Uterus (tissue), 2 donors: ENCODE results near the gene LPXN.

Experiments used
- POLR2A ChIP-seq, 2 donors: fragments of 450-650 bp; IDR thresholded peaks; one replicate each; pipeline ENCODE4 v1.6.1; 2016; ENCODE audit warnings: antibody characterized with exemption in 2 of 2, mild to moderate bottlenecking in 1 of 2, moderate library complexity in 1 of 2
- TF ChIP-seq, protein P1 (sequence below), 4 experiments: fragments of 200-600 bp in 2 of 4; fragments of 450-650 bp in 2 of 4; sonication (generic) in 2 of 4; IDR thresholded peaks; one replicate each; pipeline ENCODE4 v1.5.1; 2016 to 2019; ENCODE audit warnings: antibody characterized with exemption in 4 of 4, mild to moderate bottlenecking in 2 of 4, moderate library complexity in 1 of 4

DNA sequence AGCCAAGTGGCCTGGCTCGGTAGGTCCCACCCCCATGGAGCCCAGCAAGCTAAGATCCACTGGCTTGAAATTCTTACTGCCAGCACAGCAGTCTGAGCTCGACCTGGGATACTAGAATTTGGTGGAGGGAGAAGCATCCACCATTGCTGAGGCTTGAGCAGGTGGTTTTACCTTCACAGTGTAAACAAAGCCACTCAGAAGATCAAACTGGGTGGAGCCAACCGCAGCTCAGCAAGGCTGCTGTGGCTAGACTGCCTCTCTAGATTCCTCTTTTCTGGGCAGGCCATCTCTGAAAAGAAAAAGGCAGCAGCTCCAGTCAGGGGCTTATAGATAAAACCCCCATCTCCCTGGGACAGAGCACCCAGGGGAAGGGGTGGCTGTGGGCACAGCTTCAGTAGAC is 45.4 kb downstream of the LPXN start:
- TF ChIP-seq, protein P1, sequence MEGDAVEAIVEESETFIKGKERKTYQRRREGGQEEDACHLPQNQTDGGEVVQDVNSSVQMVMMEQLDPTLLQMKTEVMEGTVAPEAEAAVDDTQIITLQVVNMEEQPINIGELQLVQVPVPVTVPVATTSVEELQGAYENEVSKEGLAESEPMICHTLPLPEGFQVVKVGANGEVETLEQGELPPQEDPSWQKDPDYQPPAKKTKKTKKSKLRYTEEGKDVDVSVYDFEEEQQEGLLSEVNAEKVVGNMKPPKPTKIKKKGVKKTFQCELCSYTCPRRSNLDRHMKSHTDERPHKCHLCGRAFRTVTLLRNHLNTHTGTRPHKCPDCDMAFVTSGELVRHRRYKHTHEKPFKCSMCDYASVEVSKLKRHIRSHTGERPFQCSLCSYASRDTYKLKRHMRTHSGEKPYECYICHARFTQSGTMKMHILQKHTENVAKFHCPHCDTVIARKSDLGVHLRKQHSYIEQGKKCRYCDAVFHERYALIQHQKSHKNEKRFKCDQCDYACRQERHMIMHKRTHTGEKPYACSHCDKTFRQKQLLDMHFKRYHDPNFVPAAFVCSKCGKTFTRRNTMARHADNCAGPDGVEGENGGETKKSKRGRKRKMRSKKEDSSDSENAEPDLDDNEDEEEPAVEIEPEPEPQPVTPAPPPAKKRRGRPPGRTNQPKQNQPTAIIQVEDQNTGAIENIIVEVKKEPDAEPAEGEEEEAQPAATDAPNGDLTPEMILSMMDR (IDR thresholded peaks at IDR 0.05), result no peak
- no peak for TF ChIP-seq POLR2A (IDR thresholded peaks at IDR 0.05)
